ENCODE measurements around the gene DNAJC21.

- no peak for TF ChIP-seq POLR2A (IDR thresholded peaks at IDR 0.05)
- TF ChIP-seq, protein P1, sequence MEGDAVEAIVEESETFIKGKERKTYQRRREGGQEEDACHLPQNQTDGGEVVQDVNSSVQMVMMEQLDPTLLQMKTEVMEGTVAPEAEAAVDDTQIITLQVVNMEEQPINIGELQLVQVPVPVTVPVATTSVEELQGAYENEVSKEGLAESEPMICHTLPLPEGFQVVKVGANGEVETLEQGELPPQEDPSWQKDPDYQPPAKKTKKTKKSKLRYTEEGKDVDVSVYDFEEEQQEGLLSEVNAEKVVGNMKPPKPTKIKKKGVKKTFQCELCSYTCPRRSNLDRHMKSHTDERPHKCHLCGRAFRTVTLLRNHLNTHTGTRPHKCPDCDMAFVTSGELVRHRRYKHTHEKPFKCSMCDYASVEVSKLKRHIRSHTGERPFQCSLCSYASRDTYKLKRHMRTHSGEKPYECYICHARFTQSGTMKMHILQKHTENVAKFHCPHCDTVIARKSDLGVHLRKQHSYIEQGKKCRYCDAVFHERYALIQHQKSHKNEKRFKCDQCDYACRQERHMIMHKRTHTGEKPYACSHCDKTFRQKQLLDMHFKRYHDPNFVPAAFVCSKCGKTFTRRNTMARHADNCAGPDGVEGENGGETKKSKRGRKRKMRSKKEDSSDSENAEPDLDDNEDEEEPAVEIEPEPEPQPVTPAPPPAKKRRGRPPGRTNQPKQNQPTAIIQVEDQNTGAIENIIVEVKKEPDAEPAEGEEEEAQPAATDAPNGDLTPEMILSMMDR (IDR thresholded peaks at IDR 0.05) = no peak
These were observed 53.5 kb downstream of the DNAJC21 start for GRCh38 chr5:34982823-34983222.

Data from heart left ventricle (tissue), 13 donors.